GM19328 (cell line): Measurements from ENCODE around the gene TNFRSF4.
"Not testable (repeated sequence)": the region's sequence is repeated elsewhere in the genome, so short reads cannot be mapped to it uniquely, and the experiment has no call there.

Experiments
- ATAC-seq: cut with Tn5 transposase; IDR thresholded peaks from one replicate; pipeline ENCODE4 v1.9.1; 2021; ENCODE audit warnings: mild to moderate bottlenecking, moderate library complexity; ENCODE audit not compliant: unreplicated experiment

The TNFRSF4 gene

DNA sequence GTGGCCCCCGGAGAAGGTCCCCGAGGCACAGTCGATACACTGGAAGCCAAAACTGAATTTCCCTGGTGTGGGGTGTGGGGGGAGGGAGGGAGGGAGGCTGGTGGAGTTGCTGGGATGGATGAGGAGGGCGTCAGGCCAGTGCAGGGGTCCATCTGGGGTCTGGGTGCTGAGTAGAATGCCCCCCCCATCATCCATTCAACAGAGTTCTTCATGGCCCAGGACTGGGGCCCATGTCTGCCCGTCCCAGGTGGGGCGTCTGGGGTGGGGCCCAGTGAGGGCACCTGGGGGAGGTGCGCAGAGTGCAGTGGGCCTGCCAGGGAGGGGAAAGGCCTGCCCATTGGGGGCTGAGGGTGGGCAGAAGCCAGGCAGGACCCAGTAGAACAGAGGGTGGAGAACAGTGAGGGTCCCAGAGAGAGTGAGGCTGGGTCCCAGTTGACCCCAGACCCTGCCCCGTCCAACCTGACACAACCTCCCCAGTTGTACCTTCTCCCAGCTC, 9.5 kb downstream of the TNFRSF4 start:
- no peak for ATAC-seq

GRCh38 chr1:1203561-1204424, 10.2 kb downstream of the TNFRSF4 start:
- no peak for ATAC-seq

DNA sequence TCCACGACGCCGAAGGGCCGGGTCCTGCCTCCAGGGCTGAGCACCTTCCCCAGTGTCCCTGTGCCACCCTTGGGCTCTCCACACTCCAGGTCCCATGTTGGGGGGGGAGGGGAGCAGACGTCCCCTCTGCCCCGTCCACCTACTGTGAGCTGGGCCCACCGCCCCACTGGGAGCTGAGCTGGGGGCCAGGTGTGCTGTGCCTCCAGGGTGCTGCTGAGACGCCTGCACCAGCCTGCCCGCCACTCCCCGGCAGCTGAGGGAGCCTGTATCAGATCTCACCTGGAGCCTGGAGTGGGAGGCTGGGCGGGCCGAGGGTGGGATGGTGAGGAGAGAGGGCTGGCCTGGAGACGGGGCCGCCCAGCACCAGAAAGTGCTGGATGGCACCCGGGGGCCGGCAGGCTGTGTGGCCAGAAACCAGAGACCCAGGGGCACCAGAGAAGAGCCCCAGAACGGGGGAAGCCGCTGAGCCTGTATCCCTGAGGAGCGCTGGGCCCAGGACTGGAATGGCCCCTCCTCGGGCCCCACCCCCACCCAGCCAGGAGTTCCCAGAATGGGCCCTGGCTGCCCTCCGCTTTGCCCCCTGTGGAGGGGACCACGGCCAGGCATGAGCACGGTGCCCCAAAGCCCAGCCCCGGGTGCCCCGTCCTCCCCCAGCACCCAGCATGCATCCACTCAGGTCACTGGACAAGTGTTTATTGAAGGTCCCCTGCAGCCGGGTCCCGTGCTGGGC, 11.0 kb downstream of the TNFRSF4 start:
- no peak for ATAC-seq

- no peak for ATAC-seq
These were observed 12.8 kb downstream of the TNFRSF4 start for GRCh38 chr1:1200876-1201810.

DNA sequence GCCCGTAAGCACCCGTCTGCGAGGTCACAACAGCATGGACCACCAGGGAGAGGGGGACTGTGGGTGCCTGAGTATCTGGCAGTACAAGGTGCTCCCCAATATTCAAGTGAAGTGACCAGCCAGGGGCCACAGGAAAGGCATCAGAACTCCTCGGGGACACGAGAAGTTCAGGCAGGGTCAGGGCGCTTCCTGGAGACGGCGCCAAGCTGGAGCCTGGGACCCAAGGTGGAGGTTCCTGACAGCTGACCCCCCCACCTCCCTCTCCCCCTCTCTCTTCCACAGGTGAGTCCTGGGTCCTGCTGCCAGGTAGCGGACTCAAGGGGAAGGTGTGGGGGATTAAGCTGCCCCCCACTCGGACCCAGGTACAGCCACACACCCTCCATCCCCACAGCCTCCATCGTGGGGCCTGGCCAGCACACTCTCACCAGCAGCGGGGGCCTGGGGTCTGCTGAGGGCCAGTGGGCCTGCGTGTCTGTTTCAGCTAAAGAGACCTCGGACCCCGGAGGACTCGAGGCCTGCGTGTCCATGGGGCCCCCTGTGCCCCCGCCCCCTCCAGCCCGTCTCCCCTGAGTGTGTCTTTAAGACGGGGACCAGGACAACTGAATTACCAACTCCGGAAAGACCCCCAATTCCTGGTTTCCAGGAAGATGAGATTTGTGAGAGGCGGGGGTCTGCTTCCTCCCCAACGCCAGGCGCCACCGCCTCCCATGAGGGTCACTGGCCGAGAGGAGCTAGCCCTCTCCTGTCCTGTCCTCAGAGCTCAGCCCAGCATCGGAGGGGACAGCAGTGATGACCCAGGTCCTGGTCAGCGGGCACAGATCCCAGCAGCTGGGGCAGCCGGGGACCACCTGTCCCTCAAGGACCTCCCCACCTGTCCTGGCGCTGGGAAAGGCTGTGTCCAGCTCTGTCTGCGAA, 13.7 kb downstream of the TNFRSF4 start:
- ATAC-seq: no peak

DNA sequence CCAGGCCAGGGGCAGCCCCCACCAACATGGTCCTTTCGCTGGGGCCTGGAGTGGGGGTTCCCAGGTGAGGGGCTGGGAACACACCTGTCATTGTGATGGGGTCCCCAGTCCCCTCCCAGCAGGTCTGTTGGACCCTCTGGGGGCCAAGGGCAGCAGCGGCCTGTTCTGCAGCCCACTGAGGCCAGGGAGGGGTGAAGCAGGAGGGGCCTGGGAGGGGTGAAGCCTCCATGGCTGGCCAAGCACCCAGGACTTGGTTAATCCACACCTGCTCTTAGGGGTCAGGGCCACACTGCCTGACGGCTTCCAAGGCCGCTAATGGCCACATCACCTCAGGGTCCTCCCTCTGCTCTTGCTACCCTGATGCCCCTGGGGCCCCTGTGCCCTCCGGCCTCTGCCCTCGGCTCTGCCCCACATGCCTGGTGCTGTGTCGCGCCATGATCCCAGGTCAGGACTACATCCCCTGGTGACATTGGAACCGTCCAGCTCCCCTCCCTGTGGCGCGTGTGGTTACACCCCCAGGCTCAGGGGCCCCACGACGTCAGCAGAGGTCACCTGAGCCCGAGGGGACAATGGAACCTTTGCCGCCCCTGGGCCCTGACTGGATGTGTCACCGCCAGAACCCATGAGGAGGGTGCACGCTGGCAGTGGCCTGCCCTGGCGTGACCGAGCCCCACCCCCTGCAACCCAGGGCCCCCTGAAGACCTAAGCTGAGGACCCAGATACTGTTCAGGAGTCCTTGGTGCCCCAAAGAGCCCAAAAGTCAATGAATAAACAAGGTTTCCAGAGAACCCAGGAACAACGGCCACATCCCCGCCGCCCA, 14.6 kb downstream of the TNFRSF4 start:
- no peak for ATAC-seq

DNA sequence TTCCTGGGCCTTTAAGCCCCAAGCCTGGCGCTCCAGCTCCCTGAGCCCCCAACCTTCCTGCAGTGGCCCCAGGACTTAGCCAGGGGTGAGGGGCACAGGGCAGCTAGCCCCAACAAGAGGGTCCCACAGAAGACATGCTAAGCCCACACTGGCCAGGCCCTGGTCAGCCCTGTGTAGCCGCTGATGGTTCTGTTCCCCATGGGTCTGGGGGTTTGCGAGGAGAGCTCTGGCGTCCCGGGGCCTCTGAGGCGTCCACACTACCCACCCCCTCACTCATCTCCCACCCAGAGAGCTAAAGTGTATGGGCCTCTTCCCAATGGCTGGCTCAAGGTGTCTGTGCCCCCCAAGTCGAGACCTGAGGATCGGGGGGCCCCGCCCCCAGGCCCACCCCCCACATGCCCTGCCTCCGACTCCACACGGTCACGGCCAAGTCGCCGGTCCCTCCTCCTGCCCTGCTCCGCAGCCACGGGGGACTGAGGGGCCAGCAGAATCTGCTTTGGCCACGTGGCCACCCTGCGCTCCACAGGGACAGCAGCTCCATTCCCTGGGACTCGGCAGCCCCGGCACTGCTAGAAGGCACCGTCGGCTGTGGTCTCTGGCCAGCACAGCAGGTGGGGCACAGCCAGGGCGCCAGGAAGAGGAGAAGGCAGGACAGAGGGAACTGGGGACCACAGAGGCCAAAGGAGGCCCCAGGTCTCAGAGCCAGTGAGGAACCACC, 15.4 kb downstream of the TNFRSF4 start:
- no peak for ATAC-seq

GRCh38 chr1:1197551-1198422, 16.2 kb downstream of the TNFRSF4 start:
- ATAC-seq: no peak

- ATAC-seq: no peak
These were observed 16.8 kb downstream of the TNFRSF4 start for GRCh38 chr1:1197188-1197500.

- ATAC-seq: no peak
These were observed 17.3 kb downstream of the TNFRSF4 start for GRCh38 chr1:1196431-1197187.

- ATAC-seq: not testable (repeated sequence)
These were observed 18.2 kb downstream of the TNFRSF4 start for GRCh38 chr1:1195726-1196125.

- ATAC-seq: no peak
These were observed 19.2 kb downstream of the TNFRSF4 start for GRCh38 chr1:1194723-1195122.

- ATAC-seq: no peak
These were observed 22.2 kb downstream of the TNFRSF4 start for GRCh38 chr1:1191734-1192133.

GRCh38 chr1:1189111-1189510, 24.8 kb downstream of the TNFRSF4 start:
- ATAC-seq: no peak

DNA sequence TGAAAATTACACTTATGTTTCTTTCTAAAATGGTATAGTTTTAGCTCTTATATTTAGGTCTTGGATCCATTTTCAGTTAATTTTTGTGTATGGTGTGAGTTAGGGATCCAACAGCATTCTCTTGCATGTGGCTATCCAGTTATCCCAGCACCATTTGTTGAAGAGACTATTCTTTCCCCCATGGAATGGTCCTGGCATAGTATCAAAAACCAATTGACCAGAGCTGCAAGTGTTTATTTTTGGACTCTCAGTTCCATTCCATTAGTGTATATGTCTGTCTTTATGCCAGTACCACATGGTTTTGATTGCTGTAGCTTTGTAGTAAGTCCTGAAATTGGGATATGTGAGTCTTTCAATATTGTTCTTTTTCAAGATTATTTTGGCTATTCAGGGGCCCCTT, 26.0 kb downstream of the TNFRSF4 start:
- no peak for ATAC-seq

DNA sequence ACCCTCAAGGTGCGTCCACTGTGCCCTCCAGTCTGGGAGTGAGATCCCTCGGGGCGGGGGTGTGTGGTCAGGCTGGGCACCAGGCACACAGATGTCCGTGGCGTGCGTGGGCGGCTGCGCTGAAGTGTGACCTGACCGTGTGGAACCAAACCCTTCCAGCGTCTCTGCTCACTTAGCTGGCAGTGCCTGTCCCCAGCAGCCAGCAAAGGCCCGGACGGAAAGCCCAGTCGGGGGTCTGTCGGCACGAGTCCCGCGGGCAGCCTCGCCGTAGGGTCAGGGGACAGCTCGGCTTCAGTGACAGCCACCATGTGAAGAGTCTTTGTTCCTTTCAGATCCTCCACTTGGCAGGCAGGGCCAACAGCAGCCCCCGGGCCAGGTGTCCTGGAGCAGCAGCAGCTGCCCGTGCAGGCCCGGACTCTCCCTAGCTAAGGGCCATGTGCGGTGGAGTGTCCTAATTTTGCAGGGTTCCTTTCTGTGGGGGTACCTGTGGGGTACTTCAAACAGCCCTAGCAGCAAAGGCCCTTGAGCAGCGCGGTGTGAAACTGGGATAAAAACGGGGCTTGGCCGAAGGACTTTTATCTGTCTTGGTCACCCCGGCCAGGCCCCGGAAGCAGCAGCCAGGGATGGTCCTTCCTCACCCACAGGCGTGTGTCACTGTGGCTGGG, 28.7 kb downstream of the TNFRSF4 start:
- ATAC-seq: no peak
